Endothelial cell of umbilical vein (primary cell): Measurements from ENCODE around the gene ITPR1. TPM values are rescaled to one million over a fixed set of nuclear protein-coding genes. Genes with fewer than 3 reads are reported as not detected.

ENCODE experiments used
- BruUV-seq: library from RNA; stranded (reverse); fragments of 400-500 nt; replicated peaks from 2 replicates; lab custom pipeline; 2021; lab: Mats Ljungman, UMichigan
- CTCF ChIA-PET: fragments of 300-600, 350-600 bp; sonication (Branson Sonifier 250); formaldehyde crosslinking; loops from one replicate; lab custom pipeline; 2021; ENCODE audit warnings: antibody characterized with exemption, inconsistent platforms; lab: Charles Lee
- POLR2A ChIA-PET: fragments of 300-600, 350-600 bp; sonication (Branson Sonifier 250); formaldehyde crosslinking; loops from one replicate; lab custom pipeline; 2021; ENCODE audit warnings: antibody characterized with exemption, inconsistent platforms; lab: Charles Lee
- DNase-seq: peaks from one replicate; pipeline ENCODE4 v3.0.0-alpha.2; 2011; ENCODE audit warnings: low read depth, low spot score
- FAIRE-seq: peaks from 2 replicates; lab custom pipeline; 2011; peaks lifted over from hg19 to GRCh38; lab: Jason Lieb, UNC
- H2AFZ ChIP-seq: 2 replicates; pipeline ENCODE4 v1.6.0; 2012; ENCODE audit warnings: low read depth, low read length, control low read depth, inconsistent platforms
- H3K27ac ChIP-seq: 2 replicates; pipeline ENCODE4 v1.5.1; 2011; ENCODE audit warnings: low read depth, mild to moderate bottlenecking, control low read depth, low read length, moderate library complexity; ENCODE audit not compliant: insufficient read depth
- H3K27me3 ChIP-seq, 2 experiments: 2 replicates each; pipeline versions ENCODE4 v1.6.0 to v1.6.1; 2011; ENCODE audit warnings: low read length in 2 of 2, mixed read lengths in 1 of 2; ENCODE audit not compliant: control insufficient read depth in 2 of 2, insufficient read depth in 2 of 2
- H3K36me3 ChIP-seq, 2 experiments: 2 replicates in 1 of 2; 3 replicates in 1 of 2; pipeline ENCODE4 v1.5.1; 2011; ENCODE audit warnings: low read length in 2 of 2, mild to moderate bottlenecking in 1 of 2, moderate library complexity in 1 of 2; ENCODE audit not compliant: control insufficient read depth in 2 of 2, insufficient read depth in 2 of 2; ENCODE audit errors: extremely low read depth in 1 of 2
- H3K4me1 ChIP-seq: 3 replicates; pipeline ENCODE4 v1.5.1; 2011; ENCODE audit warnings: mild to moderate bottlenecking, low read length; ENCODE audit not compliant: control insufficient read depth, insufficient read depth; ENCODE audit errors: extremely low read depth
- H3K4me2 ChIP-seq: 2 replicates; pipeline ENCODE4 v1.6.1; 2011; ENCODE audit warnings: low read length, control low read depth, mixed read lengths; ENCODE audit not compliant: insufficient read depth
- H3K4me3 ChIP-seq, 3 experiments: fragments of 200-600 bp in 1 of 3; sonication (generic), shearing (Covaris generic) in 1 of 3; replicated peaks in 1 of 3; 2 replicates each; pipeline ENCODE4 v1.5.1; 2011 to 2016; ENCODE audit warnings: control low read depth in 3 of 3, low read length in 3 of 3, mild to moderate bottlenecking in 2 of 3, inconsistent platforms in 1 of 3, low read depth in 1 of 3, moderate library complexity in 1 of 3; ENCODE audit not compliant: insufficient read depth in 1 of 3
- H3K79me2 ChIP-seq: 2 replicates; pipeline ENCODE4 v1.6.0; 2012; ENCODE audit warnings: low read length, inconsistent platforms; ENCODE audit not compliant: control insufficient read depth, insufficient read depth
- H3K9ac ChIP-seq: replicated peaks from 2 replicates; pipeline ENCODE3; 2011; ENCODE audit warnings: low read length, control low read depth; ENCODE audit not compliant: insufficient read depth; ENCODE audit errors: extremely low read depth
- H3K9me1 ChIP-seq: replicated peaks from 3 replicates; pipeline ENCODE4 v1.6.0; 2011; ENCODE audit warnings: mild to moderate bottlenecking, low read length; ENCODE audit not compliant: control insufficient read depth, insufficient read depth; ENCODE audit errors: extremely low read depth
- H3K9me3 ChIP-seq: replicated peaks from 2 replicates; pipeline ENCODE4 v1.5.1; 2012; ENCODE audit warnings: low read length, inconsistent platforms; ENCODE audit not compliant: control insufficient read depth, insufficient read depth
- H4K20me1 ChIP-seq: replicated peaks from 2 replicates; pipeline ENCODE3; 2011; ENCODE audit warnings: mild to moderate bottlenecking, low read length; ENCODE audit not compliant: control insufficient read depth, insufficient read depth; ENCODE audit errors: extremely low read depth
- EZH2 ChIP-seq: IDR thresholded peaks from 2 replicates; pipeline ENCODE4 v1.6.1; 2012; ENCODE audit warnings: borderline replicate concordance, low read depth, mild to moderate bottlenecking, moderate library complexity, low read length, inconsistent platforms; ENCODE audit not compliant: severe bottlenecking
- FOS ChIP-seq: IDR thresholded peaks from 2 replicates; pipeline ENCODE4 v1.6.1; 2011; ENCODE audit warnings: mild to moderate bottlenecking, low read length, moderate library complexity, borderline replicate concordance; ENCODE audit not compliant: insufficient read depth
- GATA2 ChIP-seq: IDR thresholded peaks from 2 replicates; pipeline ENCODE4 v1.7.0; 2011; ENCODE audit warnings: low read depth, mild to moderate bottlenecking, moderate library complexity, mixed read lengths, low read length; ENCODE audit not compliant: insufficient read length, insufficient read depth
- JUN ChIP-seq: IDR thresholded peaks from 2 replicates; pipeline ENCODE4 v1.6.1; 2011; ENCODE audit warnings: borderline replicate concordance, low read depth; ENCODE audit not compliant: insufficient read length, insufficient read depth
- MYC ChIP-seq: IDR thresholded peaks from one replicate; pipeline ENCODE4 v1.6.1; 2011; ENCODE audit warnings: mild to moderate bottlenecking, low read depth, low read length
- POLR2A ChIP-seq: IDR thresholded peaks from 2 replicates; pipeline ENCODE4 v1.6.1; 2012; ENCODE audit warnings: low read depth, mild to moderate bottlenecking, control low read depth, low read length
- POLR2AphosphoS5 ChIP-seq: IDR thresholded peaks from 2 replicates; pipeline ENCODE4 v1.6.1; 2012; ENCODE audit warnings: low read depth, mild to moderate bottlenecking, control low read depth, low read length, moderate library complexity; ENCODE audit not compliant: insufficient read depth
- dilution Hi-C: fragments of 300-500 bp; cut with MboI; formaldehyde crosslinking; loops from one replicate; pipeline ENCODE4 v1.15.0; 2019; ENCODE audit warnings: low sequenced_read_pairs; ENCODE audit not compliant: extremely low pct_ligation_motif_present
- intact Hi-C: fragments of 100-400 bp; cut with micrococcal nuclease; formaldehyde crosslinking; loops from one replicate; pipeline ENCODE4 v1.10.0; 2022
- polyA plus RNA-seq, 4 experiments: library from polyadenylated mRNA; depleted of rRNA in 3 of 4; stranded (reverse) in 3 of 4; unstranded in 1 of 4; fragments of >200 nt; gene quantifications; 2 replicates each; pipeline versions ENCODE4 v1.2.1 to v1.2.3, GENCODE V29; 2011 to 2012; ENCODE audit warnings: missing spikeins in 1 of 4
- total RNA-seq: library from RNA; stranded (reverse); gene quantifications from 2 replicates; pipeline ENCODE4 v1.2.3, GENCODE V29; 2021
- TF ChIP-seq, protein P1 (sequence below), 2 donors: IDR thresholded peaks; 1 replicate in 1 of 2; 2 replicates in 1 of 2; pipeline ENCODE4 v1.5.1; 2011; ENCODE audit warnings: low read length in 2 of 2, mild to moderate bottlenecking in 2 of 2, moderate library complexity in 2 of 2, control low read depth in 1 of 2, inconsistent platforms in 1 of 2, low read depth in 1 of 2; ENCODE audit not compliant: insufficient read depth in 1 of 2; ENCODE audit errors: extremely low read depth in 1 of 2
- TF ChIP-seq, protein P2 (sequence below): IDR thresholded peaks from 2 replicates; pipeline ENCODE4 v1.6.1; 2011; ENCODE audit not compliant: insufficient read depth, insufficient read length

The ITPR1 gene
- total and polyA plus RNA-seq, 2 donors (not counting 3 experiments of a cell fraction or from before 2014, with no cell fraction given) = 5.1 to 16.1 TPM

DNA sequence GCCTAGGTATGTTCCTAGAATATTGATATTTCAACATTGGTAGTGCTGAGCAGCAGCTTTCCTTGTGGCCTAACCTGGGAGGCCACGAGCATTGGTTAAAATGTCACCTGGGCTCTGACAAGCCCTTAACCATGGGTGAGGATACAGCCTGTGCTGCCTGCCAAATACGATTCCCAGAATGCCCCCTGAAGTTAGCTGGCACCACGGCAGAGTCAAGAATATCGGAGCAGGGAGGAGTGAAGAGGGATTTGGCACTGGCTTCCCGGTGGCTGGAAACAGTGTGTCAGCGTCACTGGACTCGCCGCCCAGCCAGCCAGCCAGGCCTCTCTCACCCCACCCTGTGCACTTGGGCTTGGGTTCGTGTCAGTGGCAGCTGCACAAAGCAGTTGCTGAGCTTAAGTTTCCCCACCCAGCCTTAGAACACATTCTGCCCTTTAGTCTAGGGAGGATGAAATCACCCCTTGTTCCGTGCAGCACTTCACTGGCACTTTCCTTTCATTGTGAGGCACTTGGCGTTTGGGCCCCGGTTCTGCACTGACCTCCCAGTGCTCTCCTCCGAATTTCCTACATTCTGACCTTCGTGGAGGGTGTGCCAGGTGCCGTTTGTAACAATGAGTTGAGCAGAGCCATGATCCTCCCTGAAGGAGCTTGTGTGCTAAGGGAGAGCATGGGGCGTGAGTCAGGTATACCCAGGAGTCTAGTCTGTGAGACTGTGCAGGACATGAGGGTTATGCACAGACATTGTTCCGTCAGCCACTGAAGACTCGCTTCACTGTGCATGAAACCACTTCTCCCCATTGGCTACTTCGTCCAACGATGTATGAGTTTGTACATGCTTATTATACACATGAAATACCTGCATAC, 333.3 kb downstream of the ITPR1 start:
- Histone ChIP-seq H3K4me3 (no peak overlapping the region), H3K9me1 (no peaks in the 10 kb centered on the region), H3K4me1 (peaks cover 31% of the 10 kb centered on the region), H3K27ac (no peak overlapping the region), H3K9ac (no peak overlapping the region), H4K20me1 (no peaks in the 10 kb centered on the region), H3K79me2 (no peaks in the 10 kb centered on the region), H3K27me3 (no peaks in the 10 kb centered on the region), H2AFZ (peak overlapping the region; percentile 14), H3K9me3 (no peaks in the 10 kb centered on the region), H3K4me2 (no peak overlapping the region), H3K36me3 (no peaks in the 10 kb centered on the region)
- intact Hi-C loops (loop anchor here (1.0 kb wide), 1 partner anchor 12 kb away; no protein-coding TSS in a partner anchor), dilution Hi-C loops (no loop called here)
- ChIA-PET CTCF (interaction anchor here (0.6 to 2.9 kb wide), 3 partner anchors 12 to 200 kb away, joined by 3 to 10 read pairs (median 4); no protein-coding TSS in a partner anchor), POLR2A (no interaction called here)
- TF ChIP-seq POLR2A = no peak
- TF ChIP-seq FOS = no peak
- no peak for TF ChIP-seq EZH2
- TF ChIP-seq, protein P1, sequence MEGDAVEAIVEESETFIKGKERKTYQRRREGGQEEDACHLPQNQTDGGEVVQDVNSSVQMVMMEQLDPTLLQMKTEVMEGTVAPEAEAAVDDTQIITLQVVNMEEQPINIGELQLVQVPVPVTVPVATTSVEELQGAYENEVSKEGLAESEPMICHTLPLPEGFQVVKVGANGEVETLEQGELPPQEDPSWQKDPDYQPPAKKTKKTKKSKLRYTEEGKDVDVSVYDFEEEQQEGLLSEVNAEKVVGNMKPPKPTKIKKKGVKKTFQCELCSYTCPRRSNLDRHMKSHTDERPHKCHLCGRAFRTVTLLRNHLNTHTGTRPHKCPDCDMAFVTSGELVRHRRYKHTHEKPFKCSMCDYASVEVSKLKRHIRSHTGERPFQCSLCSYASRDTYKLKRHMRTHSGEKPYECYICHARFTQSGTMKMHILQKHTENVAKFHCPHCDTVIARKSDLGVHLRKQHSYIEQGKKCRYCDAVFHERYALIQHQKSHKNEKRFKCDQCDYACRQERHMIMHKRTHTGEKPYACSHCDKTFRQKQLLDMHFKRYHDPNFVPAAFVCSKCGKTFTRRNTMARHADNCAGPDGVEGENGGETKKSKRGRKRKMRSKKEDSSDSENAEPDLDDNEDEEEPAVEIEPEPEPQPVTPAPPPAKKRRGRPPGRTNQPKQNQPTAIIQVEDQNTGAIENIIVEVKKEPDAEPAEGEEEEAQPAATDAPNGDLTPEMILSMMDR (IDR thresholded peaks at IDR 0.05; ENCODE audit: extremely low read depth in 1 of 2, insufficient read depth in 1 of 2, low read depth in 1 of 2, low read length in 2 of 2) = no peak
- TF ChIP-seq, protein P2, sequence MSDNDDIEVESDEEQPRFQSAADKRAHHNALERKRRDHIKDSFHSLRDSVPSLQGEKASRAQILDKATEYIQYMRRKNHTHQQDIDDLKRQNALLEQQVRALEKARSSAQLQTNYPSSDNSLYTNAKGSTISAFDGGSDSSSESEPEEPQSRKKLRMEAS = no peak
- no peak for TF ChIP-seq GATA2
- TF ChIP-seq JUN = no peak
- no peak for TF ChIP-seq POLR2AphosphoS5
- TF ChIP-seq MYC = no peak
- DNase-seq = peak; percentile 49
- no peak for FAIRE-seq
- BruUV-seq = no TSS peak
